HL-60 (cell line): Measurements from ENCODE around the gene MSI2.

ENCODE experiments used
- DNase-seq, 2 experiments: peaks; one replicate each; pipeline ENCODE4 v3.0.0-alpha.2; 2010 to 2020; ENCODE audit warnings: low read depth in 1 of 2, low spot score in 1 of 2
- H3K27ac ChIP-seq: fragments of 250-450 bp; sonication (Bioruptor Pico); replicated peaks from 2 replicates; pipeline ENCODE4 v1.5.1; 2020; ENCODE audit warnings: mild to moderate bottlenecking, moderate library complexity
- H3K27me3 ChIP-seq: fragments of 250-450 bp; sonication (Bioruptor Pico); 2 replicates; pipeline ENCODE4 v1.5.1; 2021; ENCODE audit warnings: mild to moderate bottlenecking, moderate library complexity; ENCODE audit not compliant: insufficient read depth, poor library complexity, severe bottlenecking
- H3K4me3 ChIP-seq: replicated peaks from 2 replicates; pipeline ENCODE4 v1.5.1; 2011; ENCODE audit warnings: mild to moderate bottlenecking, control low read depth, low read length; ENCODE audit not compliant: insufficient read depth
- GABPA ChIP-seq: IDR thresholded peaks from 2 replicates; pipeline ENCODE4 v1.6.1; 2012; ENCODE audit warnings: low read depth
- POLR2AphosphoS5 ChIP-seq: IDR thresholded peaks from 2 replicates; pipeline ENCODE4 v1.6.1; 2012; ENCODE audit warnings: low read depth
- REST ChIP-seq: IDR thresholded peaks from 2 replicates; pipeline ENCODE4 v1.6.1; 2012; ENCODE audit warnings: low read depth; ENCODE audit not compliant: insufficient replicate concordance
- SPI1 ChIP-seq: IDR thresholded peaks from 2 replicates; pipeline ENCODE4 v1.6.1; 2012; ENCODE audit warnings: low read depth, mild to moderate bottlenecking, borderline replicate concordance
- TF ChIP-seq, protein P1 (sequence below): IDR thresholded peaks from one replicate; pipeline ENCODE4 v1.5.1; 2011; ENCODE audit warnings: low read length, control low read depth, inconsistent platforms; ENCODE audit not compliant: insufficient read depth

MSI2 gene

DNA sequence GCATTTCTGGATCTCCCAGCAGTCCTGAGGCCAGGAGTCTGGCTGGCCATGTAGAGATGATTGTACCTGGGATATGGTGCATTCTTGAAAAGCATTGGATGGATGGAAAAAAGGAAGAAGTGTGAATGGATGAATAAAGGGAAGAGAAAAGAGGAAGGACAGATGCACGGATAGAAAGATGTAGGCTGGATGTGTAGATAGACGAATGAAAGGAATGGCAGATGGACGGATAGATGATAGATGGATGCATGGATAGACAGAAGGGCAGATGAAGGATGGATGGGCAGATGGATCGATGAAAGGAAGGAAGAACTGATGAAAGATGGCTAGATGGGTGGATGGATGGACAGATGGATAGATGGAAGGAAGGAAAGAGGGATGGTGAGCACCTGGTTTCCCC, 210.9 kb downstream of the MSI2 start:
- no peak for DNase-seq
- no peaks in the 10 kb centered on the region for H3K27me3 ChIP-seq
- no peak overlapping the region for H3K27ac ChIP-seq
- TF ChIP-seq SPI1 (no peak), REST (no peak), GABPA (no peak), POLR2AphosphoS5 (no peak)
- TF ChIP-seq, protein P1, sequence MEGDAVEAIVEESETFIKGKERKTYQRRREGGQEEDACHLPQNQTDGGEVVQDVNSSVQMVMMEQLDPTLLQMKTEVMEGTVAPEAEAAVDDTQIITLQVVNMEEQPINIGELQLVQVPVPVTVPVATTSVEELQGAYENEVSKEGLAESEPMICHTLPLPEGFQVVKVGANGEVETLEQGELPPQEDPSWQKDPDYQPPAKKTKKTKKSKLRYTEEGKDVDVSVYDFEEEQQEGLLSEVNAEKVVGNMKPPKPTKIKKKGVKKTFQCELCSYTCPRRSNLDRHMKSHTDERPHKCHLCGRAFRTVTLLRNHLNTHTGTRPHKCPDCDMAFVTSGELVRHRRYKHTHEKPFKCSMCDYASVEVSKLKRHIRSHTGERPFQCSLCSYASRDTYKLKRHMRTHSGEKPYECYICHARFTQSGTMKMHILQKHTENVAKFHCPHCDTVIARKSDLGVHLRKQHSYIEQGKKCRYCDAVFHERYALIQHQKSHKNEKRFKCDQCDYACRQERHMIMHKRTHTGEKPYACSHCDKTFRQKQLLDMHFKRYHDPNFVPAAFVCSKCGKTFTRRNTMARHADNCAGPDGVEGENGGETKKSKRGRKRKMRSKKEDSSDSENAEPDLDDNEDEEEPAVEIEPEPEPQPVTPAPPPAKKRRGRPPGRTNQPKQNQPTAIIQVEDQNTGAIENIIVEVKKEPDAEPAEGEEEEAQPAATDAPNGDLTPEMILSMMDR = no peak
- H3K4me3 ChIP-seq = no peak overlapping the region

DNA sequence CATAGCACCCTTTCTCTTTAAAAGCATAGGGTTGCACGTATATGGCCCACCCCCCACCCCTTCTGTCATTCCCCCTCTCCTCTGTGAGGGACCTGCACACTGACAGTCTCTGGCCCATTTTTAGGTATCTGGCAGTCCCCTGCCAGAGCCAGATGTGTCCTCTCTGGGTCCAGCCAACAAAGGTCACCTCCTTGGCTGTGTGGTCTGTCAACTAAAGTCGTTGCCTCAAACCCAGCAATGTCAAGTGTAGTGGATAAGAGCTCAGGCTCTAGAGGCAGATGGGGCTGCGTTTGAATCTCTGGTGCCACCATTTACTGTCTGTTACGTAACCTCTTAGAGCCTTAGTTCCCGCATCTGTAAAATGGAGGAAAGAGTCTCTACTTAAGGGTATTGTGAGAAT, 211.5 kb downstream of the MSI2 start:
- TF ChIP-seq SPI1 (no peak), POLR2AphosphoS5 (no peak), GABPA (no peak), REST (no peak)
- TF ChIP-seq, protein P1 = no peak
- DNase-seq = no peak
- no peaks in the 10 kb centered on the region for H3K27me3 ChIP-seq
- no peak overlapping the region for H3K27ac ChIP-seq
- no peak overlapping the region for H3K4me3 ChIP-seq

DNA sequence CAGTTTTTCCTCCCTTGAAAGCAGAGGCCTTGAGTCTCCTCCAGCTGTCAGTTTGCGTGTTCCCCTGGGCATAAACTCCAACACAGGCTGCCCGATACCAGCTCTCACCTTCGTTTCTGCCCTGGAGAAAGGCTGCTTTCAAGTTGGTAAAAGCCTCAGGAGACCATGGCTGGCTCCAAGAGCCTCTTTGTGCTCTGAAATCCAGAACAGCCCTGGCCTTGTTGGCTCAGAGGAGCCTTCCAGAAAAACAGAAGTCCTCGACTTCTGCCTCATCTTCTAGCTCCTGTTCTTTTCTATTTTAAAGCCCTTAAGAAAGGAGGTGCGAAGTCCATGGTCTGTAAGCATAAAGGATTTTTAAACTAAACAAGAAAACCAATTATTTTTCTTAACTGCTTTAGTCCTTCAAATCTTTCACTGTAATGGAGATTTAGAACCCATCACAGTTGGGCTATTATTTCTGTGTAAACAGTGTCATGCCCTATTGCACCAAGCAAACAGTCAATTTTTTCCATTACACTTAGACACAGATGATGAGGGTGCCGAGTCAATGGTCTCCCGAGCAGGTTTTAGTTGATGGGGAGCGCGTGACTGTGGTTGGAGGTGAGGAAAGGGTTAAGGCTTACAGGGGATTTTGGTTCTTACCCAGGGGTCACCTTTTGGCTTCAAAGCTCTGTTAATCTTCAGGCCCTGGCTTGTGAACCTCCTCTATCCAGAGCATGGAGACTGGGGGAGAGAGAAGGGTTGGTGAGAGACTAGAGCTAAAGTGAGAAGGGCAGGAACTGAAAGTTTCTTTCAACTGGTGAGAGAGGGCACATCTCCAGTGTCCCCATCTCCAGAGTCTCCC, 212.8 kb downstream of the MSI2 start:
- Histone ChIP-seq H3K27me3 (no peaks in the 10 kb centered on the region), H3K27ac (no peak overlapping the region), H3K4me3 (no peak overlapping the region)
- no peak for DNase-seq
- TF ChIP-seq, protein P1 = no peak
- TF ChIP-seq POLR2AphosphoS5 (no peak), GABPA (no peak), SPI1 (no peak), REST (no peak)
